Inferior parietal cortex (tissue), 1 donor: ENCODE data around the gene NXPE2.

Experiments
- DNase-seq: peaks from one replicate; pipeline ENCODE4 v3.0.0-alpha.2; 2016; ENCODE audit errors: extremely low spot score

NXPE2 gene

GRCh38 chr11:114745150-114745671 is 66.9 kb downstream of the NXPE2 start:
- DNase-seq: no peak

GRCh38 chr11:114746013-114746412 is 67.7 kb downstream of the NXPE2 start:
- no peak for DNase-seq
